Left lung (tissue), 10 donors: Measurements from ENCODE around the gene TRIM43B. TPM values are rescaled to one million over a fixed set of nuclear protein-coding genes. Genes with fewer than 3 reads are reported as not detected.
"Not testable (repeated sequence)": the region's sequence is repeated elsewhere in the genome, so short reads cannot be mapped to it uniquely, and the experiment has no call there.

Experiments
- ATAC-seq: fragments of 200-7000 bp; cut with Tn5 transposase; one replicate; pipeline ENCODE4 v1.9.1; 2020; ENCODE audit warnings: moderate library complexity
- DNase-seq, 4 donors: peaks; one replicate each; pipeline ENCODE4 v3.0.0-alpha.2; 2013 to 2020
- H3K27ac ChIP-seq, 2 donors: fragments of 200-600 bp; sonication (generic) in 1 of 2; one replicate each; pipeline versions ENCODE4 v1.5.0 to v1.8.0; 2020 to 2021
- H3K27me3 ChIP-seq, 2 donors: fragments of 200-600 bp; sonication (generic) in 1 of 2; one replicate each; pipeline versions ENCODE4 v1.5.0 to v1.8.0; 2020 to 2021
- H3K36me3 ChIP-seq, 2 donors: fragments of 200-600 bp; sonication (generic) in 1 of 2; one replicate each; pipeline versions ENCODE4 v1.5.0 to v1.8.0; 2020 to 2021
- H3K4me1 ChIP-seq, 2 donors: fragments of 200-600 bp; one replicate each; pipeline ENCODE4 v1.8.0; 2021
- H3K4me3 ChIP-seq, 2 donors: fragments of 200-600 bp; sonication (generic) in 1 of 2; one replicate each; pipeline versions ENCODE4 v1.5.0 to v1.8.0; 2020 to 2021; ENCODE audit warnings: mild to moderate bottlenecking in 1 of 2
- H3K9me3 ChIP-seq, 2 donors: fragments of 200-600 bp; sonication (generic) in 1 of 2; one replicate each; pipeline versions ENCODE4 v1.5.0 to v1.8.0; 2020 to 2021
- CTCF ChIP-seq, 2 donors: fragments of 200-600 bp; sonication (generic) in 1 of 2; IDR thresholded peaks; one replicate each; pipeline versions ENCODE4 v1.5.0 to v1.8.0; 2021; ENCODE audit warnings: antibody characterized with exemption in 2 of 2
- intact Hi-C, 2 donors: fragments of 100-400 bp; cut with DNase I; formaldehyde crosslinking; loops; one replicate each; pipeline versions ENCODE4 v1.11.2 to v1.14.2; 2022
- polyA plus RNA-seq, 6 donors: library from polyadenylated mRNA; unstranded; fragments of 120-200 nt; gene quantifications; one replicate each; pipeline ENCODE4 v1.2.1, GENCODE V29; 2013; ENCODE audit not compliant: insufficient read length in 6 of 6
- total RNA-seq, 2 donors: library from RNA; stranded (reverse); fragmentation: NEBNext Ultra II Directional; extraction: Animal tissue kit (Norgen Biotek cat#: 25700); gene quantifications; one replicate each; pipeline ENCODE4 v1.2.1, GENCODE V29; 2021
- donor health status: DM: no; HTN: yes; CAD: no.
- donor health status: DM: no; HTN: no; CAD: no.

Gene TRIM43B
- total and polyA plus RNA-seq, 8 donors, result not detected

DNA sequence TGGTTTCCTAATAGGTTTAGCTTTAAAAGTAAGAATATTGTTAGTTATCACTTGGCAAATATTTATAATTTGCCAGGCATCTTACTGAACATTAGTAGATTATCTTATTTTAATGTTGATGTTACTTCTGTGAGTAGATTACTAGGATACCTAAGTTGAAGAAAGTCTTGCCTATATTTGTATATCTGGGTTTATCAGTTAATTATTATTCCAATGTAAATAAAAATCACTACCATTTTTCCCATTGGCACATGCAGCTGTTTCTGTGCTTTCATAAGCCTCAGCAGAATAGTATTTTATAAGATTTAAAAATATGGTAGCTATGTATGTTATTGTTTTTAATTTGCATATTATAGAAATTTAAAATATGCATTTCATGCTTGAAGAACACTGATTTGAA is 16.3 kb upstream of the TRIM43B start:
- Histone ChIP-seq H3K27me3 (peaks cover 0 to 5% of the 10 kb centered on the region in 2 donors), H3K4me3 (no peak overlapping the region), H3K36me3 (no peaks in the 10 kb centered on the region), H3K27ac (no peak overlapping the region), H3K4me1 (no peaks in the 10 kb centered on the region), H3K9me3 (no peaks in the 10 kb centered on the region)
- intact Hi-C loops, result no loop called here
- no peak for ATAC-seq
- no peak for TF ChIP-seq CTCF (IDR thresholded peaks at IDR 0.05)
- no peak for DNase-seq

DNA sequence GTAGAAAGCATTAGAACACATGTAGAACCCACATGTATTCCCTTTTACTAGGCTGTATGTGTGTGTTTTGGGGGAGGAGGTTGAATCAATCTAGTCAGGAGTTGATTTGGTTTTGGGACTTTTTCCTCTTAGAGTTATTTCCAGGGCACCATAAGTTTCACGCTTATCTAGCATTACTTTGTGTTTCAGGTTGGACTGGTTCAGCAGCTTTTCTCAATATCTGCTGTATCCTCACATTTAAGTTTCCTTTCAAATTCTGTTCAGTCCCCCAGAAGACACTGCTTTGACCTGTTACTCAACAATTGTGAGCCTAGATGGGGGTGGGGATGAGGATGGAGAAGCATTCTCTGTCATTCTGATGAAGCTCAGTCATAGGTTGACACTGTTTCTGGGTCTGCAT is 7.5 kb upstream of the TRIM43B start:
- H3K9me3 ChIP-seq, H3K4me1 ChIP-seq, H3K4me3 ChIP-seq, H3K27ac ChIP-seq, ATAC-seq, H3K36me3 ChIP-seq, intact Hi-C loops, H3K27me3 ChIP-seq: not testable (repeated sequence)
- peak in 1 of 4 donors; percentile 69 for DNase-seq

- H3K27ac ChIP-seq, H3K4me3 ChIP-seq, H3K9me3 ChIP-seq, H3K27me3 ChIP-seq, intact Hi-C loops, ATAC-seq, DNase-seq, H3K36me3 ChIP-seq, H3K4me1 ChIP-seq: not testable (repeated sequence)
Measured at GRCh38 chr2:95475025-95475424, 9.5 kb downstream of the TRIM43B start.

DNA sequence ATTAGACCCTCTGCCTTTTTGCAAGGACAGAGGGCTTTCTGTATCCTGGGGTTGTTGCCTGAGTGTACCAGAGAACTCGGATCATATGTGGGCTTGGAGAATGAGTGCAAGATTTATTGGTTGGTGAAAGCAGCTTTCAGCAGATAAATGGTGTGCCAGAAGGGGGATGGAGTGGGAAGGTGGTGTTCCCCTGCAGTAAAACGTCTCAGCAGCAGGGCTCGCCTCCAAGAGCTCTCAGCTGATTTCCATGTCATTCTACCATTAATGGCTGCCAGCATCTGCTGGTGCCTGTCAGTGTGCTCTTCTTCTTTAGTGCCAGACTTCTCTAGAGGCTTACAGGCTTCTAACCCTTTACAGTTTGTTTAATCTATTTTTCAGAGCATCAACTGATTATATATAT is 16.6 kb downstream of the TRIM43B start:
- H3K27ac ChIP-seq, H3K9me3 ChIP-seq, H3K4me3 ChIP-seq, H3K4me1 ChIP-seq, ATAC-seq, H3K27me3 ChIP-seq, DNase-seq, intact Hi-C loops, H3K36me3 ChIP-seq: not testable (repeated sequence)

GRCh38 chr2:95466572-95466971 is 18.0 kb downstream of the TRIM43B start:
- H3K4me3 ChIP-seq, H3K9me3 ChIP-seq, H3K36me3 ChIP-seq, H3K27me3 ChIP-seq, ATAC-seq, DNase-seq, intact Hi-C loops, H3K4me1 ChIP-seq, H3K27ac ChIP-seq: not testable (repeated sequence)

DNA sequence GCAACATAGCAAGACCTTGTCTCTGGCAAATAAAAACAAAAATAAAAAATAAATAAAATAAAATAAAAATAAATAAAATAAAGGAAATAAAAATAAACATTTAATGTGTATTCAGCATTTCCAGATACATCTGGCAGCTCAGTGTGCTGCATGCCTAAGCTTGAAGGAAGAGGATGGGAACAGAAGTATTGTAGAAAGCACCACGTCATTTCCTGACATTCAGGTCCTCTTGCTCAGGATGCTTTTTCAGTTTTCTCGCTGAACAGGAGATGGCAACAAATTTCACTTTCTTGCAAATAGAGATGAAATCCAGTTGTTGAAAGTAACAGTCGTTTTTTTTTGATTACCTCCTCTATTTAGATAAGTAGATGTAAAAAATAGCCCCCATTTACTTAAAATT is 21.3 kb downstream of the TRIM43B start:
- H3K36me3 ChIP-seq, H3K9me3 ChIP-seq, intact Hi-C loops, ATAC-seq, DNase-seq, H3K27me3 ChIP-seq, H3K27ac ChIP-seq, H3K4me1 ChIP-seq, H3K4me3 ChIP-seq: not testable (repeated sequence)

GRCh38 chr2:95445317-95445716 is 39.2 kb downstream of the TRIM43B start:
- H3K27me3 ChIP-seq, H3K4me1 ChIP-seq, DNase-seq, ATAC-seq, H3K36me3 ChIP-seq, H3K4me3 ChIP-seq, H3K27ac ChIP-seq, H3K9me3 ChIP-seq, intact Hi-C loops: not testable (repeated sequence)

DNA sequence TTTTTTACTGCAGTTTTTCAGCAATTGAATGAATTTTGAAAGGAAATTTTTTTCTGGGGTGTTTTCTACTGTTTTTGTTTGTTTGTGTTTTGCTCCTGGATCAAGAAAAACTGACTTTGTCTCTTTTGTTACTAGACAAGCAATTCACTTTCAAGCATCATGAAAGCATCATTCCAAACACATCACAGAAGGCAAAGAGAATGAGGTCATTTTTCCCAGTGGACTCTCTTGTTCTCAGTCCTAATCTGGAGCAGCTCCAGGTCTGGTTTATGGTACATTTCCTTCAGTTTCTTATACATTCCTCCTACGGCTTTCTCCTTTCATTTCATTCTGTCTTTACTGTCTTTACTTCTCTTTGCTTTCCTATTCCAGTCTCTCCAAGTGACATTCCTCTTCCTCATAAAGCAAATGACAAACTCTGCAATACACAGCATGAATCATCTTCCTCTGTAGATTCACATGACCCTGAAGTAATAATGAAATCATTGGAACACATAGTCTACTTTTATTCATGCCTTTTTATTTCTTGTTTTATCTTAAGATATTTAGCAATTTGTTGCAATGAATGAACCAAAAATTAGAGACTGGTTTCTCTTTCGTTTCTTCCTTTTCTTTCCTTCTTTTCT is 42.0 kb downstream of the TRIM43B start:
- intact Hi-C loops, H3K27ac ChIP-seq, H3K4me3 ChIP-seq, DNase-seq, H3K4me1 ChIP-seq, H3K27me3 ChIP-seq, H3K36me3 ChIP-seq, H3K9me3 ChIP-seq: not testable (repeated sequence)
- peak; percentile 43 for ATAC-seq

- H3K27me3 ChIP-seq, intact Hi-C loops, H3K9me3 ChIP-seq, H3K36me3 ChIP-seq, DNase-seq, H3K4me1 ChIP-seq, H3K27ac ChIP-seq, H3K4me3 ChIP-seq: not testable (repeated sequence)
- ATAC-seq, result peak; percentile 37
Measured at GRCh38 chr2:95435872-95436209, 48.7 kb downstream of the TRIM43B start.

DNA sequence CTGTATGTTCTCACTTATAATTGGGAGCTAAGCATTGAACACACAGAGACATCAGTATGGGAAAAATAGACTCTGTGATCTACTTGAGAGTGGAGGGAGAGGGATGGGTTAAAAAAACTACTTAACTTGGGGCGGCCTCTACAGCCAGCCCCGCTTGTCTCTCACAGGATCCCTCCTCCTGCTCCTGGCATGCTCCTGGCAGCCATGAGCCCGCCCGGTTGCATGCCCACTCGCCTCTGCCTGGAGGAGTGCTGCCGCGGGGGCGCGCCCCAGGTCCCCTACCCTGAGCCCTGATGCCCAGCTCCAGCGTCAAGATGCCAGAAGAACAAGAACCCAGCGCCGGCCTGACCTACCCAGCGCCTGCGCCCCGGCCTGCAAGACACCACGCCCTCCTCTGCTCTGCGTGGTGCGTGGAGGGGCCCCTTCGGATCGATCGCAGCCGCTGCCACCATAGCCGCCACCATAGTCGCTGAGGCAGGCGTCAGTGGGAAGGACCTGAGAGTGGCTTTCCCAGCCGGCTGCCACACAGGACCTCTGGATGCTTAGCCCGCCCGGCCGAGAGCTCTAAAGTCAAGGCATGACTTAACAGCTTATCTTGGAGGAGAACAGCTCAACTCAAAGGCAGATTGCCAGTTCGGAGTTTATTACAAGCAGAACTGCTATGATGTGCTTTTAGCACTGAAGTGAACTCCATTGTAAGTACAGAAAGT is 49.2 kb downstream of the TRIM43B start:
- ATAC-seq, result peak; percentile 56
- intact Hi-C loops, H3K9me3 ChIP-seq: not testable (repeated sequence)

DNA sequence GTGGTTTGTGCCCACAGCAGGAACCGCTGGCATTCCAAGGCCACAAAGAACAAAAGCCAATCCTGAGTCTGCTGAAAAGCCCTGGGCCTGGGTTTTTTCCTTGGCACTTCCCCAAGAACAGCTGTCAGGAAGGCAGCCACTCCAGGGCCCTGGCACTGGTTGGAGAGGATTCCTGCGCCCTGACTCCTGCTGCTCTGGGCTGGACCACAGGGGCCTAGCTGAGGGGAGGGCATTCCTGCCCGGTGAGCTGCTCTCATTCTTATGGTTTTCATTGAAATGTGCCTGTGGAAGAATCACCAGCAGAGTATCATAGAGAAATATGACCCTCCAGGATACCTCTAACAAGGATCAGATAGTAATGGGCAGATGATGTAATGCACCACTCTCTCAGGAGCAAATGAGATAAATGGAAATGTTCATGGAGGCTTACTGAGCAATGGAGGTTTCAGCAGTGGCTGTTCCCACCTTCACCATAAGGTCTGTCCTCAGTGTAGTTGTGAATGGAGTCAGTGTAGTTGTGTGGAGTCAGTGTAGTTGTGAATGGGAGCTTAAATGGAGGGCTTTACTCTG is 50.0 kb downstream of the TRIM43B start:
- H3K9me3 ChIP-seq, H3K4me3 ChIP-seq, H3K27me3 ChIP-seq, H3K4me1 ChIP-seq, H3K36me3 ChIP-seq, intact Hi-C loops, H3K27ac ChIP-seq: not testable (repeated sequence)
- peak; percentile 83 for ATAC-seq
- peak in 2 of 4 donors; percentile 65 to 87 for DNase-seq

More for the DNA sequence above, 49.2 kb downstream of the TRIM43B start:
- H3K4me1 ChIP-seq, H3K27ac ChIP-seq, H3K4me3 ChIP-seq, H3K27me3 ChIP-seq, H3K36me3 ChIP-seq, DNase-seq: not testable (repeated sequence)

DNA sequence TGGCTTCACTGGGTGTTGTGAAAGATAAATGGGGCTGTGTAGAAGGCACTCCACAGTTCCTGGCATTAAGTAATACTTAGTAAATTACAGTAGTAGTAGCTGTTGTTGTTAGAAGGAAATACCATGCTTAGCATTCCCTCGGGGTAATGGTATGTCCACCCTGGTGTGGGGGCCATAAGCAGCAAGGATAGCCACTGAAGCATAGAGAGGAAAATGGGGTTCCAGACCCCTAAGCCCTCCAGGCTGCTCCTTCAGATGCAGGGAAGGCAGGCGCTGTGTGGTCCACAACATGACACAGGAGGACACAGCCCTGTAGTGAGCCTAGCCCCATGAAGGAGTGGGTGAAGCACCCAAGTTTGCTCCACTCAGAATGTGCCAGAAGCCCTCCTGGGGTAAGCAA is 50.6 kb downstream of the TRIM43B start:
- DNase-seq, intact Hi-C loops, H3K9me3 ChIP-seq, ATAC-seq, H3K4me3 ChIP-seq, H3K4me1 ChIP-seq, H3K36me3 ChIP-seq, H3K27me3 ChIP-seq: not testable (repeated sequence)
- H3K27ac ChIP-seq, result peak overlapping the region in 1 of 2 donors; percentile 39
